GM21381 (cell line): ENCODE measurements around the gene SLC9A9.

Experiments used
- ATAC-seq: cut with Tn5 transposase; IDR thresholded peaks from one replicate; pipeline ENCODE4 v1.9.1; 2021; ENCODE audit warnings: mild to moderate bottlenecking, moderate library complexity; ENCODE audit not compliant: unreplicated experiment

The SLC9A9 gene

DNA sequence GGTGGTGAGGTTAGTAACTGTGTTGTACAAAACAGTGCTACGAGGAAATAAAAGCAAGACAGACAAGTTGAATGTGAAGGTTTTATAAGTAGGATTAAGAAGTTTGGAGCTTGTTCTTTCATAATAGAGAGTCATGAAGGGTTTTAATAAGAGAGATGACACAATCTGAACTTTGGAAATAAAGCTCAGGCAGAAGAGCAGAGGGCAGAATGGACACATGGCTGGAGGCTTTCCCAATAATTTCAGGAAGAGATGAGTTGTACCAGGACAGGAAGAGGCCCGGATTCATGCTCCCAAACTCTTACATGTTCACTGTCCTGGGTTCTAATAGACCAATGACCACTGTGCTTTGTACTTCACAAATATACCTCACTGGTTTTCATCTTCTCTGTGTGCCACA, 194.8 kb downstream of the SLC9A9 start:
- ATAC-seq, result no peak

DNA sequence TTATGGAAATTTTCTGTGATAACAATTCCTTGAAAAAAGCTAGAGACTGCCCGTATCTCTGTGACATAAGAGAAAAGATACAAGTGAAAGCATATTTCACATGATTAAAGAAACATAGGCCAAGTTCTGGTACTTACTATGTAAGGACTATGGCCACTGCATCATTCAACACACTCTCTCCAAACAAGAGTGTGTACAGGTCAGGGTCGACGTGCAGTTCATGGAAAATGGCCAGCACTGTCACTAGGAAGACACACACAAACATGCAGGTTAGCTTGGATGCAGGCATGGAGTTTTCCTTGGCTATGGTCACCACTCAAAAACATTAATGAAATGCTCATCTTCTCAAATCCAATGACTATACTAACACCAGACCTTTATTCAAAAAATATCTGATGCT, 196.2 kb downstream of the SLC9A9 start:
- no peak for ATAC-seq

DNA sequence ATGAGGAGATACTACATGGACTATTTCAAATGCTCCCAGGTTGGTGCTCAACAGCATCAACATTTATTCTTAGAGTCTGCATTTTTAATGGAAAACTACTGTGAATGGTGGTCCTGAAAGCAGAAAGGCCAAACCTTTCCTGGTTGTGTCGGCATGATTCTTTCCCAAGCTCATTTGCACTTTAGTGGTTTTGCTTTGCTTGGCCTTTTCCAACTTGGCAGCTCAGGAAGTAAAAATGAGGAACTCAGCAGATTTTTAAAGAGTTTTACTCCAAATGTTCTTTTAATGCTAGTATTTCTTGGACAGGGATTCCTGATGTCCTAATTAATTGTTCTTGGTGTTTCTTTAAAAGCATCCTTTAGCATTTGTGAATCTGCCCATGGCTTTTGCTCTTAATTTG, 197.4 kb downstream of the SLC9A9 start:
- ATAC-seq, result no peak

DNA sequence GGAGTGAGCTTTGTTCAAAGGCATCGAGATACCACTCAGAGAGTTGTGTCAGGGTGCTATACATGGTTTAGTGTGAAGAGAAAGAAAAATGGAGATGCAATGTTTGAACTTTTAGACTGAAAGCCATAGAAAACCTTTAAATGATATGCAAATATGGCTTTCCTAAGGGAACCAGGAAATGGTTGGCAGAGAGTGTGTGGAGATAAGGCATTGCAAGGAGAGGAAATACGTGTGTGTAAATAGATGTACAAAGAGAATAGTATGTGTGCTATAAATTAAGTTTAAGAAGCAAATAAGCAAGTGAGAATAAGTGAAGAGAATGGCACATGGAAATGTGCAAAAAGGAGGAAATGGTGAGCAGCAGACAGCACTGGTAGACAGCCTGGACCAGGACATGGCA, 198.1 kb downstream of the SLC9A9 start:
- no peak for ATAC-seq

DNA sequence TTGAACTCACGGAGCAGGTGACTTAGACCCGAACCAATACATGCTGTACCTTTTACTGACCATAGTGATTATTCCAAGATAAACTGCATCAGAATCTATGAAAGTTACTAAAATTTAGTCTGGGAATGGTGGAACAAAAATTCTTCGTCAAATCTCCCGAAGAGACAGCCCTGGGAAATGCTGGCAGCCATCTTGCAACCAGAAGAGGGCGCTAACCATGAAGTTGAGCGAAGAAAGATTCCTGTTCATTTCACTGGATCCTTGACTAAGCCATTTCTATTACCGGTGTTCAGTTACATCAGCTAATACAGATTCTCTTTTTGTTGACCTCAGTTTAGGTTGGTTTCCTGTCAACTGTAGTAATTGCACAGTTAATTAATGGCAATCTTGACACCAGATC, 199.6 kb downstream of the SLC9A9 start:
- ATAC-seq, result no peak

DNA sequence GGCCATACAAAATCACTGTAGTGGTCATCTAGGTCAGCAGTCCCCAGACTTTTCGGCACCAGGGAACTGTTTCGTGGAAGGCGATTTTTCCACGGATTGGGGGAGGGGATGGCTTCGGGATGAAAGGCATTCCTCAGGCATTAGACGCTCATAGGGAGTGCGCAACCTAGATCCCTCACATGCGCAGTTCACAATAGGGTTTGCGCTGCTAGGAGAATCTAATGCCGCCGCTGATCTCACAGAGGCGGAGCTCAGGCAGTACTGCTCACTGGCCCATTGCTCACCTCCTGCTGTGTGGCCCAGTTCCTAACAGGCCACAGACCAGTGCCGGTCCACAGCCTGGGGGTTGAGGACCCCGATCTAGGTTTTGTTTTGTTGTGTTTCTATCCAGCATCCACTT, 200.1 kb downstream of the SLC9A9 start:
- ATAC-seq, result no peak

DNA sequence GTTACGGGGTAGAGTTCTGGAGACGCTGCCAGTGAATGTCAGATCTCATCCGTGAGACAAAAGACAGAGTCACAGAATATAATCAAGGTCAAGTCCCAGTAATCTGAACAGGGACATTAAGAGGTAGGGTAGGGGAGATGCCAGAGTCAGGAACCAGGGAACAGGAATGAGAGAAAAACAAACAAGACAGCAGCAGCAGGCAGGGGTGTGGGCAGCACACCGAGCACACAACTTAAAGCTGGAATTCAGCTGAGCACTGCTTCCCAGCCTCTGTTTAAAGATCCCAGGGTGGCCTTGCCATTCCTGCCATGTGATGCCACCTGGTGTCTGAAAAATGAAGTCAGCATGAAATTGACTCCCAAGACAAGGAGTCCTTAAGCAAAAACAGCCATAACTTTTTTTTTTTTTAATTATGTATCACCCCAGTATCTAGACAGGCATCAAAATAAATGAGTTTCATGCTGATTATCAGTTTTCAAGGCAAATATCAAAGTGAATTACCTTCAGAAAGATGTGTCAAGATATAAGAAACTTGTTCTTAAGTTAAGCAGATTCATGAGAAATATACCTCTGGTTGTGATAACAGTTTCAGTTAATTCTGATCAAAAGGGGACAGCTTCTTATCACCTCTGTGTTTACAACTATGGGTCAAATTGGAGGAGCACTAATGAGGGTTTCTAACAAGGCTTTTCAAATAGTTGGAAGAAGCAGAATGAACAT, 203.7 kb downstream of the SLC9A9 start:
- no peak for ATAC-seq

DNA sequence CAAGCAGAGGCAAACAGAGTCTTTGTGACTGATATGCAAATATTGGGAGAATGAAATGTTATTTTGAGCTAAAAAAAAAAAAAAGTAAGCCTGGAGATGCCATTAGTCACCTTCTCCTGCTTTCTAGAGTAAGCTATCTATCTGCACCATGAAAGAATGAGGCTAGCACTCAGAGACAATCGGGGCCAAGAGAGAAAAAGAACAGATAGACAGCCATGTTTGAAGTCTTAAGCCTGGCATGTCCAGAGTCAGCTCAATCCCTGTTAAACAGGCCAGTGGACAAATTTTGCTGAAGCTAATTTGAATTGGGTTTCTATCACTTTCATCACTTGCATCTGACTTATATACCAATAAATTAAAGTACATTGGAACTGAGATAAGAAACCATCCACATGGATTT, 204.4 kb downstream of the SLC9A9 start:
- no peak for ATAC-seq

DNA sequence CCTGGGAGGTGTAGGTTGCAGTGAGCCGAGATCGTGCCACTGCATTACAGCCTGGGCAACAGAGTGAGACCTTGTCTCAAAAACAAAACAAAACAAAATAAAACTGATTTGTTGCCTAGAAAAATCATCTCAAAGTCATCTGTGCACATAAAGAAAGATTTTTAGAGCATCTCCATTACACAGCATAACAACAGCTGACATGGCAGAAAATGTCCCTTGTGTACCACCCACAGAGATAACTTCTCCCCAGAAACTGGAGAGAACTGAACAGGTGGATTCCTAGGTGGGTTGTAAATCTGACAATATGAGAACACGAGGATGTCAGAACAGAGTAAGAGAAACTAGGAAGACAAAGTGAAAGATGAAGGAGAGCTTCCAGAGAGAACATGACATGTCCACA, 207.5 kb downstream of the SLC9A9 start:
- no peak for ATAC-seq

DNA sequence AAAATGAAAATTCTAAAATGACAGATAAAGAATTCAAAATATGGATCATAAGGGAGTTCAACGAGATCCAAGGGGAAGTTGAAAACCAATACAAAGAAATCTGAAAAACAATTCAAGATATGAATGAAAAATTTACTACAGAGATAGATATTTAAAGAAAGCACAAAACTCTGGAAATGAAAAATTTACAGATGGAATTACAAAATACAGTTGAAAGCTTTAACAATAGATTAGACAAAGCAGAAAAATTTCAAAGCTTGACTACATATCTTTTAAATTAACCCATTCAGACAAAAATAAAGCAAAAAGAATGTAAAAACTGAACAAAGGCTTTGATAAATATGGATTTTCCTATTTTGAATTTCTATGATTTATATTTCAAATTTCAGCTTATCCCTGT, 211.1 kb downstream of the SLC9A9 start:
- no peak for ATAC-seq

DNA sequence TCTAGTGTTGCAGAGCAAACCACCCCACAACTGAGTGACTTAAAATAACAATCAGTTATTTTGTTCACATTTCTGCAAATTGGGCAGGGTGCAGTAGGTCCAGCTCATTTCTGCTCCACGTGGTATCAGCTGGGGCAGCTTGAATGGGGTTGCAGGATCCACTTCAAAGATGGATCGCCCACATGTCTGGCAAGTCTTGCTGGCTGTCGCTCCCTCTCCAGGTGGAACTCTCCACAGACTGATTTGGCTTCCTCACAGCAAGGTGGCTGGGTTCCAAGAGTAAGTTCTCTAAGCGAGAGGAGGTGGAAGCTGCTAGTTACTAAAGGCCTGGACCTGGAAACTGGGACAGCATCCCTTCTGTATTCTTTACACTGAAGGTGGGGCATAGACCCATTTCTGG, 213.3 kb downstream of the SLC9A9 start:
- ATAC-seq, result no peak

DNA sequence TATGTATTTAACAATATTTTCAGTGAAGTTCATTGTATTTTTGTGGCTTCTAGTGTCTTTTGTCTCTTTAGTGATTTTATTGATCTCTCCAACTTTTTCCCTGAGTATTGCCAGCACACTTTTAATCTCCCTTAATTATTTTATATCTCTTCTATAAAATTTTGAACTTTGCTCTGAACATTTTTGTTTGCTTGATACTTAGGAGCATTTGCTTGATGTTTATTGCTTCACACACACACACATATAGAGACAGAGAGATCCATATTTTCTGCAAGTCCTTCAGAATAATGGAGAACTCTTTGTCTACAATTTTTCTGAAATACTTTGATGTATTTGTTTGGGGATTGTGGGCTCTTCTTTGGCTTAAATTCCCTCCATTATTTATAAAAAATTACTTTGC, 213.8 kb downstream of the SLC9A9 start:
- ATAC-seq, result no peak

DNA sequence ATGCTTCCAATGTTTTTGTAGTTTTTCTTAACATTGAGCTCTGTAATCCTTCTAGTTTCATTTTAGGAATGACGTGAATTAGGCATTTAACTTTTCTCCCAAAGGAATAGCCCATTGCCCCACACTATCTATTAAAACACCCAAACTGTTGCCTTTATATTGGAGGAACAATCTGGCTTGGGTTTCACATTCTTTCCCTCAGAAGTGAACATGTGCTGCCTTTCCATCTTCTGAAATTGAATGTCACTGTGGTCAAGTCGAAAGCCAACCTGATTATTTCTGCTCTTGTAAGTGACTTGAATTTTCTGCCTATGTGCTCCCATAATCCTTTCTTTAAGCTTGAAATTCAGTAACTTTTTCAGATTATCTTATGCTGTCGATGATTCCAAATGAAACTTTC, 214.5 kb downstream of the SLC9A9 start:
- no peak for ATAC-seq

DNA sequence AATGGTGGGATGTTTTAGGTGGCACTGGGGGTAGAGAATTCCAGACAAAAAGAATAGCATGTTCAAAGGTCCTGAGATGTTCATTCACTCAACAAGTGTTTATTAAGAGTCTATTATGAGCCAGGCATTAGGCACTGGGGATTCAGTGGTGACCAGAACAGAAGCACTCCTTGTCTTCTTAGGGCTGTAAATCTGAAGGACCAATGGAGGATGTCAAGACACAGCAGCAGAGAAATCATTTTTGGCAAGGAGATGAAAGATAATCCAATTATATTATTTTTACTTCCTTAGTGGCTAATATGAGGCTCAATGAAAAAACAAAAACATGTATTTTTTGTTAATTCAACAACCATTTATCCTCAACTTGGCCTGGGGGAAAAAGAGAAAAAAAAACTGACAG, 218.5 kb downstream of the SLC9A9 start:
- no peak for ATAC-seq

DNA sequence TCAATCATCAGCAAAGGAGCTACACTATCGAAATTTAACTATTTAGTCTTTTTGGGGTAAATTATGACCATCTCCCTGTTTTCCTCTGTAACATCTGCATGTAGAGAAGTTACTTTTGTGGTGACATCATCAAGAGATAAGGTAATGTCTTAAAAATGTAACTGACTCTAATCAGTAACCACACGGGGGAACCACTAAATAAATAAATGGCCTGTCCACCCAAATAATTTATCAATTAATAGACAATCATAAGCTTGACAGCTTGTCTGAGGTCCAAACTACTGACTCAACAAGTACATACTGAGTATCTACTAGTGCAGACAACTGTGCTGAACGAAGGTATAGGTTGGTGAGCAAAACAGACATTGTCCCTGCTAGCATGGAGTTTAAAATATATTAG, 219.3 kb downstream of the SLC9A9 start:
- no peak for ATAC-seq

DNA sequence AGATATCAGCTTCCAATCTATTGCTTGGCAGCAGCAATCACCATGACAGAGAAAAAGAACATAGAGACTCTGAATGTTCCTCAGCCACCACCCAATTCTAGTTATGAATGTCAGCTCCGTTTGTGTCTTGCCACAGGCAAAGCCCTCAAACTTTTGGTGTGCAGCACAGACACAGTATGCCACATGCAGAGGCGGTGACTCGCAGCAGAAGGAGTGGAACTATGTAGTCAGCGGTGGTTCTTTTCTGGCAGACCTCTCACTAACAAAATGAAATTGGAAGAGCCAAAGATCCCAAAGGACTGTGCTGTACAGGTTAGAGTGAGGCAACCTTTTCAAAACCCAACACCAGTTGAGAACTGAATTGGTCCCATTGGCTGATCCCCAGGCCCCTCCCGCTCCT, 220.9 kb downstream of the SLC9A9 start:
- ATAC-seq, result no peak

DNA sequence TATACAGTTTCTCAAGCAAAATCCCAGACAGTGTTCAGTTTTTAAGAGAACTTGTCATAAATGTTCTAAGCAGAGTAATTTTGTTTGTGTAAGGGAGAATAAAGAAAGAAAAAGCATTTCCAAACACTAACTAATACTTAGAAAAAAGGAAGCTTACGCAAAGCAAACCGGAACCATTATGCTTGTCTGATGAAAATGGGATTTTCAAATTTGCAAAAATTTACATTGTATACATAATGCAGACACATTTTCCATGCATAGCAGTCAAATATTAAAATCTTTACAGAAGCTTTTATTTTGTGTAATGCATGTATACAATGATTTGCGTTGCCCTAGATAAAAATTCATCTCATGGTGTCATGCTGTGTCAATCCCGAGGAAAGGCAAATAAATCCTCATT, 229.0 kb downstream of the SLC9A9 start:
- ATAC-seq, result no peak

DNA sequence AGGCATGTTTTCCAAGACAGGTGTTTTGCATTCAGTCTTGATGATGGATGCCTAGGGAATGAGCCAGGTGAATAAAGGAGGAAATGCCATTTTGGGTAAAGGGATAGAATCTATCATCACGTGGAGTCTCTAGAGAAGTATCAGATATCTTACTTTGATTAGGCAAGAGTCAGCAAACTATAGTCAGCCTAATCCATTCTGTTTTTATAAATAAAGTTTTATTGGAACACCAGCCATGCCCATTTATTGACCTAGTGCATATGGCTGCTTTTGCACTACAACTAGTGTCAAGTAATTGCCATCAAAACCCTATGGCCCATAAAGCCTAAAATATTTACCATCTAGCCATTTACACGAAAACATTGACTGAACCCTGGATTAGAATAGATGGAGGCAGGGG, 231.2 kb downstream of the SLC9A9 start:
- no peak for ATAC-seq

DNA sequence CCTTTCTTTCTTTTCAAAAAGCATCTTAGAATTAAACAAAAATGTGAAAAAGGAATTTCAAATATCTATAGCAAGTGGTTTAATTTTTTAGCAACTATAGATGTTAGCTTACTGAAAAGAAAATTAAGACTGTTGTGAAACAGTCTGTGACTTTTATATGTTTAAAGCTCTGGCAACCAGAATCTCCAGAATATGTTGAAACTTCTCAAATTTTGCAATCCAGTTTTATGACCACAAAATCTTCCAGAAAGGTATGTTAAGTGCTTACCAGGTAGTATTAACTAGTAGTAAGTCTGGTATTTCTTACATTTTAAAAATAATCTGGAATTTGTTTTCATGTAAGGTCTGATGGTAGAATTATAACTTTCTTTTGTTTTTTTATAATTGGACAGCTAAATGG, 235.0 kb downstream of the SLC9A9 start:
- no peak for ATAC-seq

DNA sequence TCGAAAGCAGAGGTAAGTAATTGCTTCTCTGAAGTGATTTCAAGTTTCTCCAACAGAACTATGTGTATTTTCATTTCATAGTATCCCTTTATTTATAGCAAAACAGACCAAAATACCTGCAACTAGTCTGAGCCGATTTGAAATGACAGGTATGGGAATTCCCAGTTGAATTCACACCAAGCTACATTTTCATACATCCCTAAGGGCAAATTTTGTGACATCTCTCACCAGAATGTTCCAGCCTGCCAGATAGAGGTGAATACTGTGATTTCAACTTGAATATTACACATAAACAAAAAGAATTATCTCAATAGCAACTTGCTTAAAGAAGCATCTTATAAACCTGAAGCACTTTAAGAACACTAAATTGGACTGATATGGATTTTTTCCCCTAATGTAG, 235.7 kb downstream of the SLC9A9 start:
- no peak for ATAC-seq

DNA sequence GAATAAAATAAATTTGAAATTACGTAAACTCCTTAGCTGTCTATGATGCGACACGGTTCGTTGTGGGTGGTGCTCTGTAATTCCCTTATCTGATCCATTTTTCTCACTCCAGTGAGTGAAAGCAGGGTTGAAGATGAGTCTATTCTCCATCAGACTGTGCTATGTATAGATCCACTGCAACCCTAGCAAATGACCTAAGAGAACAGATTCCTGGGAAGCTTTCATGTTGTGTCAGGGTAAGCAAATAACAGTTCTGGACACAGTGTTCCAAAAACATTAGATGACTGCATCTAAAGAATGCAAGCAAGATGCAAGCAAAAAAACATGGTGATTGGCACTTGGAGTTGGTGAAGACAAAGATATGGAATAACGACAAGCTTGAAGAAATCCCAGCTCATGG, 239.3 kb downstream of the SLC9A9 start:
- no peak for ATAC-seq

DNA sequence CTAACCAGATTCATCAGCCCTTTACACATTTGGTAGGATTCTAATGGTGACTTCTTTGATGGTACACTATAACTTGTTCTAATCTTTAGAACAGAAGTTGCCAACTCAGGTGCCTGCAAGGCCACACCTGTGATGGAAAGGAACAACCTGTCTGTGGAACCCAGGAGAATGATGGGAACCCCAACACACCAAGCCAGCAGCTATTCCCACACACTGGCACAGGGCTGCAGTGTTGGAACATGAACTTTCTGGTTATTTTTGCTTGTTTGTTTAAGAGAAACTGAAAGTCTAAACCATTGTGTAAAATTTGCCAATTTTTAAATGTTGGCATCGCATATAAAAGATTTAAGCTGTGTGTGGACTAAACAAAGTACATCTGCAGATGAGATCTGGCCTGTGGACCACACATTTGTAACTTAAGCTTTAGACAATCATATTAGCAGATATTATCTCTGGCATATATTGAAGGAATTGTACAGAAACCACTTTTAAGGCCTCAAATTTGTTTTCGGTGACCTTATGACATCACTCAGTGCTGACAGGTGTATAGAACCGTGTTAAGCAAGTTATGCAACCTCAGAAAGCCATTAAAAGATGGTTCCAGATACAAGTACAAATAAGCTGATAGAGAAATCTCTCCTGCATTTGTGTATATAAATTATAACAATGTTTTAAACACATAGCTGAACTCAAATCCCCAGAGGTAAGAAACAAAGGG, 242.9 kb downstream of the SLC9A9 start:
- peak; percentile 33 for ATAC-seq
